ENCODE measurements around the gene B3GALT4. TPM values are rescaled to one million over a fixed set of nuclear protein-coding genes. Genes with fewer than 3 reads are reported as not detected.
A peak's percentile ranks its signal among the peaks of the same experiment; 100 is the strongest.

The B3GALT4 gene
- total and polyA plus RNA-seq, 11 donors = 7.3 to 13.8 (median 9.0) TPM

GRCh38 chr6:33320315-33321181, 43.6 kb downstream of the B3GALT4 start:
- ATAC-seq (no peak), DNase-seq (peak; percentile 66 to 77 (median 71))
- Histone ChIP-seq H3K36me3 (peaks cover 0 to 35% (median 27%) of the 10 kb centered on the region in 9 donors), H3K4me1 (peaks cover 3 to 70% (median 44%) of the 10 kb centered on the region in 12 donors), H3K27ac (peak overlapping the region in 8 of 12 donors; percentile 19 to 92 (median 54)), H3K27me3 (no peaks in the 10 kb centered on the region), H3K9me3 (no peaks in the 10 kb centered on the region), H3K4me3 (peak overlapping the region in 4 of 12 donors; percentile 69 to 82 (median 74))
- TF ChIP-seq, protein P1, sequence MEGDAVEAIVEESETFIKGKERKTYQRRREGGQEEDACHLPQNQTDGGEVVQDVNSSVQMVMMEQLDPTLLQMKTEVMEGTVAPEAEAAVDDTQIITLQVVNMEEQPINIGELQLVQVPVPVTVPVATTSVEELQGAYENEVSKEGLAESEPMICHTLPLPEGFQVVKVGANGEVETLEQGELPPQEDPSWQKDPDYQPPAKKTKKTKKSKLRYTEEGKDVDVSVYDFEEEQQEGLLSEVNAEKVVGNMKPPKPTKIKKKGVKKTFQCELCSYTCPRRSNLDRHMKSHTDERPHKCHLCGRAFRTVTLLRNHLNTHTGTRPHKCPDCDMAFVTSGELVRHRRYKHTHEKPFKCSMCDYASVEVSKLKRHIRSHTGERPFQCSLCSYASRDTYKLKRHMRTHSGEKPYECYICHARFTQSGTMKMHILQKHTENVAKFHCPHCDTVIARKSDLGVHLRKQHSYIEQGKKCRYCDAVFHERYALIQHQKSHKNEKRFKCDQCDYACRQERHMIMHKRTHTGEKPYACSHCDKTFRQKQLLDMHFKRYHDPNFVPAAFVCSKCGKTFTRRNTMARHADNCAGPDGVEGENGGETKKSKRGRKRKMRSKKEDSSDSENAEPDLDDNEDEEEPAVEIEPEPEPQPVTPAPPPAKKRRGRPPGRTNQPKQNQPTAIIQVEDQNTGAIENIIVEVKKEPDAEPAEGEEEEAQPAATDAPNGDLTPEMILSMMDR (IDR thresholded peaks at IDR 0.05) = no peak
- no peak for TF ChIP-seq POLR2A (IDR thresholded peaks at IDR 0.05)
- 64 to 75% (median 74%) methylated on average over 20 to 32 of the region's 32 CpGs for WGBS, 4 donors
- intact Hi-C loops (cut with DNase I) = no loop called here

- Histone ChIP-seq H3K36me3 (peaks cover 0 to 33% (median 27%) of the 10 kb centered on the region in 9 donors), H3K27me3 (no peaks in the 10 kb centered on the region), H3K4me3 (peak overlapping the region in 6 of 12 donors; percentile 69 to 82 (median 76)), H3K4me1 (peaks cover 3 to 63% (median 43%) of the 10 kb centered on the region in 12 donors), H3K27ac (peak overlapping the region in 7 of 12 donors; percentile 50 to 92 (median 85)), H3K9me3 (no peaks in the 10 kb centered on the region)
- intact Hi-C loops (cut with DNase I) = no loop called here
- no peak for DNase-seq
- TF ChIP-seq, protein P1 (IDR thresholded peaks at IDR 0.05) = no peak
- no peak for TF ChIP-seq POLR2A (IDR thresholded peaks at IDR 0.05)
- ATAC-seq = no peak
- 52 to 72% (median 67%) methylated on average over 9 of the region's 9 CpGs for WGBS, 4 donors
These were observed 44.3 kb downstream of the B3GALT4 start for GRCh38 chr6:33321227-33321626.

DNA sequence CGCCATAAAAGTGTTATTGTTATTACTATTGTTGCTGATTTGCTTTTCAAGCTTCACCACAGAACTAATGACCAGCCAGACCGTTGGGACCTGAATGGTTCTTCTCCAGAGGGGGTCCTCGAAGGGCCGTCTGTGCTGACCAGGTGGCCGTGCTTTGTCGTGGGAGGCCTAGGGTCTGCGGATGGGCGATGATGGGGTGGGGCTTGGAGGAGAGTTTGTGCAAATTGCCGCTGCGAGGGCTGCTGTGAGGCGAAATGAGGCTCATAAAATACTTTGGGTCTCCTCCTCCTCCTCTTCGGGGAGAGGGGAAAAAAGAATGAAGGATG, 46.7 kb downstream of the B3GALT4 start:
- intact Hi-C loops (cut with DNase I) = no loop called here
- WGBS, 4 donors = 1 to 8% (median 3%) methylated on average over 12 of the region's 12 CpGs
- Histone ChIP-seq H3K27me3 (no peaks in the 10 kb centered on the region), H3K36me3 (peaks cover 0 to 29% (median 27%) of the 10 kb centered on the region in 9 donors), H3K4me3 (peak overlapping the region; percentile 40 to 86 (median 75)), H3K9me3 (no peaks in the 10 kb centered on the region), H3K27ac (peak overlapping the region; percentile 55 to 94 (median 86)), H3K4me1 (peaks cover 3 to 47% (median 31%) of the 10 kb centered on the region in 12 donors)
- ATAC-seq = no peak
- DNase-seq = peak in 1 of 5 donors; percentile 34
- TF ChIP-seq, protein P1 (IDR thresholded peaks at IDR 0.05) = no peak
- no peak for TF ChIP-seq POLR2A (IDR thresholded peaks at IDR 0.05)

DNA sequence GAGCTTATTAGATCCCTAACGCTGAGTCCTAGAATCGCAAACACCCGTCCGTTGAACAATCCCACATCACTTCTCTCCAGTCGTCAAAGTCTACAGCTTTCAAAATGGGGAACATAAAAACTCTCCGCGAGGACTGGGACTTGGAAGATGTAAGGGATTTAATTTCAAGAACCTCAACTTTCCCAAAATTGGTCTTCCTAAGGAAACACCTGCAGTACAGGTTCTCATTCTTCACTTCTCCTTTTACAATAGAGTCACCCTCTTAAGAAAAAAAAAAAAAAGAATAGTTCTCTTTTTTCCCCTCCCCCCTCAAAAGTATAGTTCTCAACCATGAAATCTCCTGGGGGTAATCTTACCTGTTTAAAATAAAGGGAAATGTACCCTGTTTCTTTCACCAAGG, 47.2 kb downstream of the B3GALT4 start:
- Histone ChIP-seq H3K4me1 (peaks cover 3 to 41% (median 29%) of the 10 kb centered on the region in 12 donors), H3K36me3 (peaks cover 0 to 24% (median 22%) of the 10 kb centered on the region in 9 donors), H3K27me3 (no peaks in the 10 kb centered on the region), H3K4me3 (peak overlapping the region in 10 of 12 donors; percentile 40 to 86 (median 75)), H3K9me3 (no peaks in the 10 kb centered on the region), H3K27ac (peak overlapping the region in 5 of 12 donors; percentile 78 to 94 (median 92))
- intact Hi-C loops (cut with DNase I) = no loop called here
- ATAC-seq (no peak), DNase-seq (no peak)
- 21 to 36% (median 31%) methylated on average over 7 of the region's 7 CpGs for WGBS, 4 donors
- no peak for TF ChIP-seq POLR2A (IDR thresholded peaks at IDR 0.05)
- TF ChIP-seq, protein P1 (IDR thresholded peaks at IDR 0.05) = no peak
